ENCODE results near the gene XIRP2.

DNA sequence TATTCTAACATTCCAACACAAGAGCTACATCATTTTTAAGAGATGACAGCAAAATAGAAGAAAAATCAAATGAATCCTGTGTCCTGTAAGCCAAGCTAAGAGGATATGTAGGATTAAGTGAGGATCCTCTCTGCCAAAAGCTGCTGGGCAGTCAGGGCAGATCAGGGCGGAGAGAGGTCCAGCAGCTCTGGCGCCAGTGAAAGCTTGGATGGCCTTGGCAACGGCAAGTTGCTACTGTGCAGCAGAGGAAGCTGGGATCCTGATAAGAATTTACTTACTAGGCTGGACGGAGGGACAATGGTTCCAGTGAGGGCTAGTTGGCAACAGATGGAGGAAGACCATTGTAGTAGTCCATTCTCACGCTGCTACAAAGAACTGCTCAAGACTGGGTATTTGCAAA is 391.5 kb downstream of the XIRP2 start:
- TF ChIP-seq ETV6 (CRISPR knock-in tag; conservative IDR thresholded peaks at IDR 0.05) = no peak
- no peak for TF ChIP-seq ZSCAN30 (CRISPR knock-in tag; IDR thresholded peaks at IDR 0.05)
- TF ChIP-seq, protein P1, sequence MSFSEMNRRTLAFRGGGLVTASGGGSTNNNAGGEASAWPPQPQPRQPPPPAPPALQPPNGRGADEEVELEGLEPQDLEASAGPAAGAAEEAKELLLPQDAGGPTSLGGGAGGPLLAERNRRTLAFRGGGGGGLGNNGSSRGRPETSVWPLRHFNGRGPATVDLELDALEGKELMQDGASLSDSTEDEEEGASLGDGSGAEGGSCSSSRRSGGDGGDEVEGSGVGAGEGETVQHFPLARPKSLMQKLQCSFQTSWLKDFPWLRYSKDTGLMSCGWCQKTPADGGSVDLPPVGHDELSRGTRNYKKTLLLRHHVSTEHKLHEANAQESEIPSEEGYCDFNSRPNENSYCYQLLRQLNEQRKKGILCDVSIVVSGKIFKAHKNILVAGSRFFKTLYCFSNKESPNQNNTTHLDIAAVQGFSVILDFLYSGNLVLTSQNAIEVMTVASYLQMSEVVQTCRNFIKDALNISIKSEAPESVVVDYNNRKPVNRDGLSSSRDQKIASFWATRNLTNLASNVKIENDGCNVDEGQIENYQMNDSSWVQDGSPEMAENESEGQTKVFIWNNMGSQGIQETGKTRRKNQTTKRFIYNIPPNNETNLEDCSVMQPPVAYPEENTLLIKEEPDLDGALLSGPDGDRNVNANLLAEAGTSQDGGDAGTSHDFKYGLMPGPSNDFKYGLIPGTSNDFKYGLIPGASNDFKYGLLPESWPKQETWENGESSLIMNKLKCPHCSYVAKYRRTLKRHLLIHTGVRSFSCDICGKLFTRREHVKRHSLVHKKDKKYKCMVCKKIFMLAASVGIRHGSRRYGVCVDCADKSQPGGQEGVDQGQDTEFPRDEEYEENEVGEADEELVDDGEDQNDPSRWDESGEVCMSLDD (CRISPR knock-in tag; IDR thresholded peaks at IDR 0.05; ENCODE audit: borderline replicate concordance) = no peak
- TF ChIP-seq, protein P2, sequence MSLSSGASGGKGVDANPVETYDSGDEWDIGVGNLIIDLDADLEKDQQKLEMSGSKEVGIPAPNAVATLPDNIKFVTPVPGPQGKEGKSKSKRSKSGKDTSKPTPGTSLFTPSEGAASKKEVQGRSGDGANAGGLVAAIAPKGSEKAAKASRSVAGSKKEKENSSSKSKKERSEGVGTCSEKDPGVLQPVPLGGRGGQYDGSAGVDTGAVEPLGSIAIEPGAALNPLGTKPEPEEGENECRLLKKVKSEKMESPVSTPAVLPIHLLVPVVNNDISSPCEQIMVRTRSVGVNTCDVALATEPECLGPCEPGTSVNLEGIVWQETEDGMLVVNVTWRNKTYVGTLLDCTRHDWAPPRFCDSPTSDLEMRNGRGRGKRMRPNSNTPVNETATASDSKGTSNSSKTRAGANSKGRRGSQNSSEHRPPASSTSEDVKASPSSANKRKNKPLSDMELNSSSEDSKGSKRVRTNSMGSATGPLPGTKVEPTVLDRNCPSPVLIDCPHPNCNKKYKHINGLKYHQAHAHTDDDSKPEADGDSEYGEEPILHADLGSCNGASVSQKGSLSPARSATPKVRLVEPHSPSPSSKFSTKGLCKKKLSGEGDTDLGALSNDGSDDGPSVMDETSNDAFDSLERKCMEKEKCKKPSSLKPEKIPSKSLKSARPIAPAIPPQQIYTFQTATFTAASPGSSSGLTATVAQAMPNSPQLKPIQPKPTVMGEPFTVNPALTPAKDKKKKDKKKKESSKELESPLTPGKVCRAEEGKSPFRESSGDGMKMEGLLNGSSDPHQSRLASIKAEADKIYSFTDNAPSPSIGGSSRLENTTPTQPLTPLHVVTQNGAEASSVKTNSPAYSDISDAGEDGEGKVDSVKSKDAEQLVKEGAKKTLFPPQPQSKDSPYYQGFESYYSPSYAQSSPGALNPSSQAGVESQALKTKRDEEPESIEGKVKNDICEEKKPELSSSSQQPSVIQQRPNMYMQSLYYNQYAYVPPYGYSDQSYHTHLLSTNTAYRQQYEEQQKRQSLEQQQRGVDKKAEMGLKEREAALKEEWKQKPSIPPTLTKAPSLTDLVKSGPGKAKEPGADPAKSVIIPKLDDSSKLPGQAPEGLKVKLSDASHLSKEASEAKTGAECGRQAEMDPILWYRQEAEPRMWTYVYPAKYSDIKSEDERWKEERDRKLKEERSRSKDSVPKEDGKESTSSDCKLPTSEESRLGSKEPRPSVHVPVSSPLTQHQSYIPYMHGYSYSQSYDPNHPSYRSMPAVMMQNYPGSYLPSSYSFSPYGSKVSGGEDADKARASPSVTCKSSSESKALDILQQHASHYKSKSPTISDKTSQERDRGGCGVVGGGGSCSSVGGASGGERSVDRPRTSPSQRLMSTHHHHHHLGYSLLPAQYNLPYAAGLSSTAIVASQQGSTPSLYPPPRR (CRISPR knock-in tag; IDR thresholded peaks at IDR 0.05; ENCODE audit: borderline replicate concordance) = no peak
- TF ChIP-seq CTCF (CRISPR knock-in tag; IDR thresholded peaks at IDR 0.05) = no peak
- no peak for TF ChIP-seq POLR2A (IDR thresholded peaks at IDR 0.05; ENCODE audit: insufficient read depth in 1 of 2, low read depth in 2 of 2, low read length in 2 of 2)
- no peak for TF ChIP-seq TAF1 (CRISPR knock-in tag; IDR thresholded peaks at IDR 0.05)
- no peak for TF ChIP-seq STAG1 (CRISPR knock-in tag; IDR thresholded peaks at IDR 0.05)
- TF ChIP-seq SUZ12 (IDR thresholded peaks at IDR 0.05; ENCODE audit: low read depth, low read length) = no peak
- TF ChIP-seq ZMYM2 (CRISPR knock-in tag; IDR thresholded peaks at IDR 0.05) = no peak
- TF ChIP-seq FOXM1 (CRISPR knock-in tag; IDR thresholded peaks at IDR 0.05) = no peak
- TF ChIP-seq CSRNP1 (CRISPR knock-in tag; IDR thresholded peaks at IDR 0.05) = no peak
